ENCODE measurements around the gene ITGAL.
"Not testable (repeated sequence)": the region's sequence is repeated elsewhere in the genome, so short reads cannot be mapped to it uniquely, and the experiment has no call there.

Gene ITGAL

DNA sequence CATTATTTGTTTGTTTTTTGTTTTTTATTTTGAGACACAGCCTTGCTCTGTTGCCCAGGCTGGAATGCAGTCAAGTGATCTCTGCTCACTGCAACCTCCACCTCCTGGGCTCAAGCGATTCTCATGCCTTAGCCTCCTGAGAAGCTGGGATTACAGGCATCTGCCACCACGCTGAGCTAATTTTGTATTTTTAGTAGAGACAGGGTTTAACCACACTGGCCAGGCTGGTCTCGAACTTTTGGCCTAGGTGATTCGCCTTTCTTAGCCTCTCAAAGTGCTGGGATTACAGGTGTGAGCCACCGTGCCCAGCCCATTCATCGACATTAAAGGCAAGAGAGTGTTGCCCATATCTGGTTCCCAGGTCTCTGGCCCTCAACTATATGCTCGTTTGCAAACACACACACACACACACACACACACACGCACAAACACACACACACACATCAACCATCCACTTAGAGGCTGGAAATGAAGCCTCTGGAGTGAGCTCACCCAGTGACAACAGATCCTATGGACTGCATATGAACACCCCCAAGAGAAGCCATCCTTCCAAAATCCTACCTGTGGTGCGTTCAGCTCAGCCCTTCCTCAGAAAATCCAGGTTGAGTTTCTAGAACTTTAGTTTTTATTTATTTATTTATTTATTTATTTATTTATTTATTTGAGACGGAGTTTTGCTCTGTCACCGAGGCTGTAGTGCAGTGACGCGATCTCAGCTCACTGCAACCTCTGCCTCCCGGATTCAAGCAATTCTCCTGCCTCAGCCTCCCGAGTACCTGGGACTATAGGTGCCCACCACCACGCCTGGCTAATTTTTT lies 14.6 kb upstream of the ITGAL start:
- no peak for DNase-seq (ENCODE audit: low read depth)

DNA sequence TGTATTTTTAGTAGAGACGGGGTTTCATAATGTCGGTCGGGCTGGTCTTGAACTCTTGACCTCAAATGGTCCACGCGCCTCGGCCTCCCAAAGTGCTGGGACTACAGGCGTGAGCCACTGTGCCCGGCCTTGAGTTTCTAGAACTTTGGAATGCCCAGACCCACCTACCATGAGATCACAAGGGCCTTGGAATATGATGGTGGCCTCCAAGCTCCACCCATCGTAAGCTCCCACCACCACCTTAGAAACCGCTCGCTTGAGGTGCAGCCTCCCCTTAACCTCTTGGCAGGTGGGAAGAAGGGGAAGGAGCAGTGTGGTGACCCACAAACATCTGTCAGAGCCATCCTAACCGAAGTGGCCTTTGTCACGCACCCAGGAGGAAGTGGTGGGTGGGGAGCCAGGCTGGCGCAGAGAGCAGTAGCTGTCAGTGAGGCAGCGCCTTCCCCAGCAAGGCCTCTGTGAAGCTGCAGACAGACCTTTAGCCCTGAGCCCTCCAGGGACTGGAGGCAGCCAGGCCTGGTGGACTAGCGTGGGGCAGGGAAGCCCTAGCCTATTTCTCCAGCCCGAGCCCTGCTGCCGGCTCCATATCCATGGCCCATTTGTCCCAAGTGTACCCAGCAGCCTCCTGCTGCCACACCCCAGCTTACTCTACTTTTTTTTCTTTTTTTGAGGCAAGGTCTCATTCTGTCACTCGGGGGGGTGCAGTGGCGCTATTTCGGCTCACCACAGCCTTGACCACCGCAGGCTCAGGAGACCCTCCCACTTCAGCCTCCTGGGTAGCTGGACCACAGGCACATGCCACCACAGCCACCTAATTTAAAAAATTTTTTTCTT lies 13.8 kb upstream of the ITGAL start:
- DNase-seq (ENCODE audit: low read depth) = peak; percentile 76

DNA sequence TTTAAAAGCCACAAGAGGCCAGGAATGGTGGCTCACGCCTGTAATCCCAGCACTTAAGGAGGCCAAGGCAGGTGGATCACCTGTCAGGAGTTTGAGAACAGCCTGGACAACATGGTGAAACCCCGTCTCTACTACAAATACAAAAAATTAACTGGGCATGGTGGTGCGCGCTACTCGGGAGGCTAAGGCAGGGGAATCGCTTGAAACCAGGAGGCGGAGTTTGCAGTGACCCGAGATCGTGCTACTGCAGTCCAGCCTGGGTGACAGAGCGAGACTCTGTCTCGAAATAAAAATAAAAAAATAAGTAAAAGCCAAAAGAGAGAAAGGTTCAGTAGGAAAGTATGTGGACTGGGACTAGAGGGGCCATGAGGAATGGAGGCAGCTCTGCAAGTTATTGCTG lies 13.1 kb upstream of the ITGAL start:
- no peak for DNase-seq (ENCODE audit: low read depth)

DNA sequence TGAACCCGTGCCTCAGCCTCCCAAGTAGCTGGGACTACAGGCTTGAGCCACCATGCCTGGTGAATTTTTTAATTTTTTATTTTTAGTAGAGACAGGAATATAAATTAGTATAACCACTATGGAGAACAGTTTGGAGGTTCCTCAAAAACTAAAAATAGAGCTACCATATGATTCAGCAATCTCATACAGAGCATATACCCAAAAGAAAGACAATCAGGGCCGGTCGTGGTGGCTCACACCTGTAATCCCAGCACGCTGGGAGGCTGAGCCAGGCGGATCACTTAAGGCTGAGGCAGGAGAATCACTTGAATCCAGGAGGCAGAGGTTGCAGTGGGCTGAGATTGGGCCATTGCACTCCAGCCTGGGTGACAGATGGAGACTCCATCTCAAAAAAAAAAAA lies 11.1 kb upstream of the ITGAL start:
- not testable (repeated sequence) for DNase-seq (ENCODE audit: low read depth)

DNA sequence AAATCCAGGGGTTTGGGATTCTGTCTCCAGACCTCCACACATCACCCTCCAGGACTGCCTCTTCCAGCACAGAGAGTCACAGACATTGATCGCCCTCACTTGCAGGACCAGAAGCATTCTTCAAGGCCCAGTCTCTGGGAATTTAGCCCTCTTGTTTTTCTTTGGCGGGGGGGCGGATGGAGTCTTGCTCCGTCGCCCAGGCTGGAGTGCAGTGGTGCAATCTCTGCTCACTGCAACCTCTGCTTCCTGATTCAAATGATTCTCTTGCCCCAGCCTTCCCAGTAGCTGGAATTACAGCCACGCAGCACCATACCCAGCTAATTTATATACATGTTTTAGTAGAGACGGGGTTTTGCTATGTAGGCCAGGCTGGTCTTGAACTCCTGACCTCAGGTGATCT lies 8.5 kb upstream of the ITGAL start:
- no peak for DNase-seq (ENCODE audit: low read depth)

DNA sequence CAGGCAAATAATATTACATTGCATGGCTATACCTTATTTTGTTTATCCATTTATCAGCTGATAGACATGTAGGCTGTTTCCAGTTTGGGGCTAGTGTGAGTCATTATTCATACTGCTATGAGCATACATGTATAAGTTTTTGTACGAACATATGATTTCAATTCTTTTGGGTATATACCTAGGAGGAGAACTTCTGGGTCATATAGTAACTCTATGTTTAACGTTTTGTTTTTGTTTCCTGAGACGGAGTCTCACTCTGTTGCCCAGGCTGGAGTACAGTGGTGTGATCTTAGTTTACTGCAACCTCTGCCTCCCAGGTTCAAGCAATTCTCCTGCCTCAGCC lies 2.4 kb upstream of the ITGAL start:
- DNase-seq (ENCODE audit: low read depth) = no peak

DNA sequence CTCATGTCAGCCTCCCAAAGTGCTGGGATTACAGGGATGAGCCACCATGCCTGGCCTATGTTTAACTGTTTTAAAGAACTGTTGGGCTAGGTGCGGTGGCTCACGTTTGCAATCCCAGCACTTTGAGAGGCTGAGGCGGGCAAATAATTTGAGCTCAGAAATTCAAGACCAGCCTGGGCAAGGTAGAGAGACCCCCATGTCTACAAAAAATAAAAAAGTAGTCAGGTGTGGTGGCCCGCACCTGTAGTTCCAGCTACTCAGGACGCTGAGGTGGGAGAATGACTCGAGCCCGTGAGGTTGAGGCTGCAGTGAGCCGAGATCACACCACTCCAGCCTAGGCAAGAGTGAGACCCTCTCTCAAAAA lies 1.9 kb upstream of the ITGAL start:
- DNase-seq (ENCODE audit: low read depth) = no peak

DNA sequence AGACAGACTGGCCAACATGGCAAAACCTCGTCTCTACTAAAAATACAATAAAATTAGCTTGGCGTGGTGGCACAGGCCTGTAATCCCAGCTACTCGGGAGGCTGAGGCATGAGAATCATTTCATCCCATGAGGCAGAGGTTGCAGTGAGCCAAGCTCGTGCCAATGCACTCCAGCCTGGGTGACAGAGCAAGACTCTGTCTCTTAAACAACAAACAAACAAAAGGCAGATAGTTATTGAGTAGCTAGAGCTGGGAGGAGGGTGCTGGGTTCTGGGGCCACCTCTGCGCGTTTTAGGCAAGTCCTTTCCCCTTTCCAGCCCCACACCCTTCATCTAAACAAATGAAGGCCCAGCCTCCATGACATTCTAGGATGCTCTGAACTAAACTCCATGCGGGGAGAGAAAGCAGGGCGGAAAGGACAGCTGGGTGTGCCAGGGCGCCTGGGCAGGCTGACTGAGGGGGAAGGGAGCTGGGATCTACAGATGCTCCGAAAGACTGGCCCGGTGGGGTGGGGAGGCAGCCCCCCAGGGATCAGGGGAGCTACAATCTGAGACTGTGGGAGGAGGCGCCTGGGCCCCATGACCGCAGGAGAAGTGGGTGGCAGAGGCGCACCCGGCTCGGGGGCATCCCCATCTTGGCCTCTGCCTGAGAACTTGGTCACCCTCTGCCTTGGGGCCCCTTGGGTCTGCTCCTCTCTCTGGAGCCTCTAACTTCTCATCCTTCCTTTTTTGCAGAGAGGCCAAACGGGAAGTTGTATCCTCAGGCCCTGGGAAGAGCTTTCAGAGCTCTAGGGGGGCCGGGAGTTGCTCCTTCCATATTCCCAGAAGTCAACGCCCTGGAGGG lies 910 bp downstream of the ITGAL start:
- DNase-seq (ENCODE audit: low read depth) = peak; percentile 25

DNA sequence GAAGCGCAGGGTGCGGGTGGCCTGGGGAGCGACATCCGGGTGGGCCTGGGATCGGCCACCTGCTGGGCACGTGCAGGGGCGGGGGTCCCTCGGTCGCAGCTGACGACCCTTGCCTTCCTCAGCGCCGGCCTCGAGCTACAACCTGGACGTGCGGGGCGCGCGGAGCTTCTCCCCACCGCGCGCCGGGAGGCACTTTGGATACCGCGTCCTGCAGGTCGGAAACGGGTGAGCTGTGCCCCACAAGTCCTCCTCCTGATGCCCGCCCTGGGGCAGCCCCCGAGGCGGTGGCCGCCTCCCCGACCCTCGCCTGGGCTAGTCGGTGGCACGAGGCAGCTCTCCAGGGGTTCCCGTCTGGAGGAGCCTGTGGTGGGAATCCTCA lies 1.5 kb downstream of the ITGAL start:
- DNase-seq (ENCODE audit: low read depth) = no peak

DNA sequence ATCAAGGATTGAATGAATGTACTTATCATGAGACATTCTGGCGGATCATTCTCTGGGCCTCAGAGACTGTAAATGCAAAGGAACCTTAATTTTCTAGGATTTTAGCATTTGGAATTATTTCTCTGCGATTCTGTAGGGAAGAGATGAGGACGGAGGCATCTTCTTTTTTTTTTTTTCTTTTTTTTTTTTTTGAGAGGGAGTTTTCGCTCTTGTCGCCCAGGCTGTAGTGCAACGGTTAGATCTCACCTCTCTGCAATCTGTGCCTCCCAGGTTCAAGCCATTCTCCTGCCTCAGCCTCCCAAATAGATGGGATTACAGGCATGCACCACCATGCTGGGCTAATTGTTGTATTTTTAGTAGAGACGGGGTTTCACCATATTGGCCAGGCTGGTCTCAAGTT lies 2.1 kb downstream of the ITGAL start:
- DNase-seq (ENCODE audit: low read depth) = no peak

DNA sequence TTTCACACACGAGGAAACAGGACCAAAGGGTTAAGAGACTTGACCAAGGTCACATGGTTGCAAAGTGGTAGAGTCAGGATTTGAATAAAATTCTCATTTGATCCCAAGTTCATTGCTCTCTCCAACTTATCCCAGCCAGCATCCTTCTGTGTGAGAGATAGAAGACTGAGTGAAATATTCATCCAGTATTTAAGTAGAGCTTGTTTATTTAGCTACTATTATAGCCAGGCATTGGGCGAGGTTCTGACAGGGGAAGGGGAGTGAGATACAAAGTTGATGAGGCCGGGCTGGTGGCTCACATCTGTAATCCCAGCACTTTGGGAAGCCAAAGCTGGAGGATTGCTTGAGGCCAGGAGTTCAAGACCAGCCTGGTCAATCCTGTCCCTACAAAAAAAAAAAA lies 4.4 kb downstream of the ITGAL start:
- DNase-seq (ENCODE audit: low read depth) = no peak

DNA sequence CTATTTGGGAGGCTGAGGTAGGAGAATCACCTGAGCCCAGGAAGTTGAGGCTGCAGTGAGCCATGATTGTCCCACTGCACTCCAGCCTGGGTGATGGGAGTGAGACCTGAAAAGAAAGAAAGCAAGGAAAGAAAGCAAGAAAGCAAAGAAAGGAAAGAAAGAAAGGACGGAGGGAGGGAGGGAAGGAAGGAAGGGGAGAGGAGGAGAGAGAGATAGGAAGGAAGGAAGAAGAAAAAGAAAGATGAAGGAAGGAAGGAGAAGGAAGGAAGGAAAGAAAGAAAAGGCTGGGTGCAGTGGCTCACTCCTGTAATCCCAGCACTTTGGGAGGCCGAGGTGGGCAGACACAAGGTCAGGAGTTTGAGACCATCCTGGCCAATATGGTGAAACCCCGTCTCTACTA lies 5.2 kb downstream of the ITGAL start:
- DNase-seq (ENCODE audit: low read depth) = not testable (repeated sequence)

DNA sequence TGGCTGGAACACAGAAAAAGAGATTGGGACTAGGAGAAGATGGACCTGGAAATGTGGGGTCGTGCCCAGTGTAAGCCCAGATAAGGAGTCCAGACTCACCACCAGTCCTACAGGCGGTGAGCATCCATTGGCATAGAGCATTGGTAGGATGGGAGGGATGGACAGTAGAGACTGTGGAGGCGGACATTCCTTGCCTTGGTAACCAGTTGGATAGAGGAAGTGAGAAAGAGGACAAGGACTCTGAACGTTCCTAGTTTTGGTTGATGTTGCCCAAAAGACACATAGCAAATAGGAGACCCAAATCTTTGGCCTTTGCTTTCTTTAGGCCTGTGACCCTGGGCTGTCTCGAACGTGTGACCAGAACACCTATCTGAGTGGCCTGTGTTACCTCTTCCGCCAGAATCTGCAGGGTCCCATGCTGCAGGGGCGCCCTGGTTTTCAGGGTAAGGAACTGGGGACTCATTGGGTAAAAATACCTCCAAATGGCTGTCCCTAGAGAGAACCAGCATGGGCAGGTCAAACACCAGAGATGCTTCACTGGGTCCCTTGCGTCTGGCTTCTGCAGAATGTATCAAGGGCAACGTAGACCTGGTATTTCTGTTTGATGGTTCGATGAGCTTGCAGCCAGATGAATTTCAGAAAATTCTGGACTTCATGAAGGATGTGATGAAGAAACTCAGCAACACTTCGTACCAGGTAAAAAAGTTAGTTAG lies 6.4 kb downstream of the ITGAL start:
- no peak for DNase-seq (ENCODE audit: low read depth)

DNA sequence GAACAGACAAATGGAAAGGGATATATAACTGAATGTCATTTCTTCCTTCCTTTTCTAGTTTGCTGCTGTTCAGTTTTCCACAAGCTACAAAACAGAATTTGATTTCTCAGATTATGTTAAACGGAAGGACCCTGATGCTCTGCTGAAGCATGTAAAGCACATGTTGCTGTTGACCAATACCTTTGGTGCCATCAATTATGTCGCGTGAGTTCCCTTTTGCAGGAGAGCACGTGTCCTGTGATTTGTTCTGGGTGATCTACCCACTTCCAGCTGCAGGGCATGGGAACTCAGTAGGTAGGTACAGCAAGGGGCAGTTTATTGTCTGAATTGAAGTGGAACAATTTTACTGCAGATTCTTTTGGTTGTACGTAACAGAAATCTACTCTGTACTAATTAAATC lies 8.8 kb downstream of the ITGAL start:
- DNase-seq (ENCODE audit: low read depth) = no peak

DNA sequence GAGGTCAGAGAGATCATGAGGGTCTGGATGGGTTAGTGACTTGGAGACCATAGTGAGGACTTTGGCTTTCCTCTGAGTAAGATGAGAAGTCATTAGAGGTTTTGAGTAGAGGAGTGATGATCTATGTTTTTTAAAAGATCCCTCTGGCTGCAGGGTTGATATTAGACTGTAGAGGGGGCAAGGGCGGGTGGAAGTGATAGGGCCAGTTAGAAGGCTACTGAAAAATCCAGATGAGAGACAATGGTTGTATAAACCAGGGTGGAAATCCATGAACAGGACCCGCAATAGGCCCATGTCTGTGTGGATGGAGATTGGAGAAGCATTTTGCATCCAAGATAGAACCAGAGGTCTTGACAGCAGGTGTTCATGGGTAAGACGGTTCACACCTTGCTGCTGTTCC lies 9.8 kb downstream of the ITGAL start:
- DNase-seq (ENCODE audit: low read depth) = no peak

DNA sequence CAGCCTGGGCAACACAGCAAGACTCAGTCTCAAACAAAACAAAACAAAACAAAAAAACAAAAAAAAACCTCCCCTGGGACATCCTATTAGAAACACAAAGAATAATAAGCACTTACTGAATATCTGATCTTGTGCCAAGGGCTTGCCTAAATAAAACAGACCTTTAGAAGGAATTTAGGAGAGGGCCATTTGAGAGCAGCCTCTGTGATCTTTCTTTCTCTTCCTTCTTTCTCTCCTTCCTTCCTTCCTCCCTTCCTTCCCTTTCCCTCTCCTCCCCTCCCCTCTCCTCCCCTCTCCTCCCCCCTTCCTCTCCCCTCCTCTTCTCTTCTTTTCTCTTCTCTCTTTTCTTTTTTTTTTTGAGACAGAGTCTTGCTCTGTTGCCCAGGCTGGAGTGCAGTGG lies 12.3 kb downstream of the ITGAL start:
- no peak for DNase-seq (ENCODE audit: low read depth)

DNA sequence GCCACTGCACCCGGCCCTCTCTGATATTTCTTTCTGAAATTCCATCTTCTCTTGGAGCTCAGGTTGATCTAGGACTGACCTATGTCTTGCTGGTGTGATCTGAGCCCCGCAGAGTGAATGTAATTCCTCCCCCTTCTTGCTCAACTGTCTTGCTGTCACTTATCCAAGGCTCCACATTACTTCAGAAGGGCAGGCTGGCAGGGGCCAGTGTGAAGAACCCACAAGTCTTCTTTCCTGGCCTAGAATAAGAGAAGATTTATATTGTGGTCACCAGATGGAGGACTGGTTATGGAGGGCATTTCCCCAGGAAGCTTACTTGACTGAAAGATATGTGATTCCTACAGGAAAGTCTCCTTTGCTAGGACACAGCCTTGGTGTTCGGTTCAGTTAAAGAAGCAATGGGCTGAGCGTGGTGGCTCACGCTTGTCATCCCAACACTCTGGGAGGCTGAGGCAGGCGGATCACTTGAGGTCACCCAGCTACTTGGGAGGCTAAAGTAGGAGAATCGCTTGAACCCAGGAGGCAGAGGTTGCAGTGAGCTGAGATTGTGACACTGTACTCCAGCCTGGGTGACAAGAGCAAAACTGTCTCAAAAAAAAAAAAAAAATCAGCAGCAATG lies 13.4 kb downstream of the ITGAL start:
- no peak for DNase-seq (ENCODE audit: low read depth)

DNA sequence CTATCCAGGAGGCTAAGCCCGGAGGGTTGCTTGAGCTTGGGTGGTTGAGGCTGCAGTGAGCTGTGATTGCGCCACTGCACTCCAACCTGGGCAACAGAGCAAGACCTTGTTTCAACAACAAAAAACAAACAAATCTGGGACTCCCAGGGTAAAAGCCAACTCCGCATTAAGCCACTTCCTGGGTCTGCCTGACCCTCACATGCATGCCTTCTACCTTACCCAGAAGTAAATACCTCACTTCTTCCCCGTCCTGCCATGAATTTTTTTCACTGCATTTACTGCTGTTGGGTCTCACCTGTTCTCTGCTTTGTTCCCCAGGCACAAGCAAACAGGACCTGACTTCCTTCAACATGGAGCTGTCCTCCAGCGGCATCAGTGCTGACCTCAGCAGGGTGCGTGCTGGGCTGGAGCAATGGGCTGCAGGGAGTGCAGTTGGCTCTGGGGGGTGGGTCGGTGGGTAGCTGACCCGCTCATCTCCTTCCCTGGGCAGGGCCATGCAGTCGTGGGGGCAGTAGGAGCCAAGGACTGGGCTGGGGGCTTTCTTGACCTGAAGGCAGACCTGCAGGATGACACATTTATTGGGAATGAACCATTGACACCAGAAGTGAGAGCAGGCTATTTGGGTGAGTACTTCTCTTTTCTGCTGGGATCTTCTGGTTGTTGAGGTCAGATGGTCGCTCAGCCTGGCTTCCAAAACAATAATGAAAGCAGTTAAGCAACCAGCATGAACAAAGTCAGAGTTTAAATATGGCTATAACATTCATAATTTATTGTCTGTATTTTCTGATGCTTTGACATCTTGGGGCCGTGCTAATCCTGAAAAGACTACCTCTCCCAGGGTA lies 16.4 kb downstream of the ITGAL start:
- DNase-seq (ENCODE audit: low read depth) = no peak

DNA sequence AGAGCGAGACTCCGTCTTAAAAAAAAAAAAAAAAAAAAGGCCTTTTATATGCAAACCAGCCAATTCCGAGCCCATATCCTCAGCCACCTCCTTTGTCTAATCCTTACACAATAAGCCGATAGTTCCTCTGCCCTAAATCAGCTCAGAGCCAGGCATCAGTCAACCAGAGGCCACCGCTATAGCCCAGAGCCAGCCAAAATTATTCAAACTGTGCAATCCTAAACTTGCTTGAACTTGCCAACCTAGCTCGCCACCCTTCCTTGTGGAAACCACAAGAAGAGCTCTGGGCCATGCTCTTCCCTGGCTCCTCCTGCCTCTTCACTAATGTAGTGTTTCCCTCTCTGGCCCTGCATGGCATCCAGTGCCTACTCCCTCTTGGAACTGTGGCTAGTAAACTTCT lies 17.7 kb downstream of the ITGAL start:
- no peak for DNase-seq (ENCODE audit: low read depth)

DNA sequence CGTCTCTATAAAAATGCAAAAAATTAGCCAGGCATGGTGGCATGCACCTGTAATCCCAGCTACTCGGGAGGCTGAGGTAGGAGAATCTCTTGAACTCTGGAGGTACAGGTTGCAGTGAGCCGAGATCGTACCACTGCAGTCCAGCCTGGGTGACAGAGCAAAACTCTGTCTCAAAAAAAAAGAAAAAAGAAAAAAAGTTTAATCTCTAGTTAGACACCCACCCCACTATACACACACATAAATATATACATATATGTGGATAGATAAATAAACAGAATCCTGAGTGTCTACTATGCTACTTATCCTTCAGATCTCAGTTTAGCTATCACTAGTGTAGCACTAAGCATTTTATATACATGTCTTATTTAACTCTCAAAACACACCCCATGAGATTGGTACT lies 18.7 kb downstream of the ITGAL start:
- DNase-seq (ENCODE audit: low read depth) = no peak

All from activated T-helper 1 cell treated with Interleukin-2 at 50 U/mL for 16 hours (primary cell).